Ovary (tissue), 3 donors: ENCODE results near the gene IGF2BP3.

Experiments
- EP300 ChIP-seq: sonication (generic); formaldehyde crosslinking; IDR thresholded peaks from one replicate; pipeline ENCODE4 v1.6.1; 2017; ENCODE audit warnings: antibody characterized with exemption
- POLR2A ChIP-seq: fragments of 450-650 bp; IDR thresholded peaks from one replicate; pipeline ENCODE4 v1.6.1; 2017; ENCODE audit warnings: antibody characterized with exemption, mild to moderate bottlenecking, moderate library complexity
- TF ChIP-seq, protein P1 (sequence below), 3 donors: fragments of 450-650 bp in 2 of 3; fragments of 200-600 bp in 1 of 3; IDR thresholded peaks; one replicate each; pipeline versions ENCODE4 v1.5.1 to v1.8.0; 2016 to 2022; ENCODE audit warnings: antibody characterized with exemption in 3 of 3, mild to moderate bottlenecking in 1 of 3
- donor health status: DM: no; HTN: no; CAD: no.

DNA sequence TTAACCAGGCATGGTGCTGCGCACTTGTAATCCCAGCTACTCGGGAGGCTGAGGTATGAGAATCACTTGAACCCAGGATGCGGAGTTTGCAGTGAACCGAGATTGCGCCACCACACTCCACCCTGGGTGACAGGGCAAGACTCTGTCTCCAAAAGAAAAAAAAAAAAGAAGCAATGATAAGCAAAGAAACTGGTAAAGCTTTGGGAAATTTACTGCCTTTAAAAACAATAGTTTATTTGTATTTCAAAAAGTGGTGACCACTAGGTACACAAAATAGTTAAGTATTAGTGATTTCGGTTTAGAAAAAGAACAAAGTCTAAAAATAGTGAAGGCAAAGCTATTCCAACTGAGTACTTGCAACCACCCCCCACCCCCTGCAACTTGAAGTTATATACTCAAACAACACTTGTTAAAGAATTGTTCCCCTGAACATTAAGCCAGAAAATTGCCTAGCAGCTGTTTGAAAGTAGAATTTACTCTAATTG, 133.4 kb downstream of the IGF2BP3 start:
- TF ChIP-seq, protein P1, sequence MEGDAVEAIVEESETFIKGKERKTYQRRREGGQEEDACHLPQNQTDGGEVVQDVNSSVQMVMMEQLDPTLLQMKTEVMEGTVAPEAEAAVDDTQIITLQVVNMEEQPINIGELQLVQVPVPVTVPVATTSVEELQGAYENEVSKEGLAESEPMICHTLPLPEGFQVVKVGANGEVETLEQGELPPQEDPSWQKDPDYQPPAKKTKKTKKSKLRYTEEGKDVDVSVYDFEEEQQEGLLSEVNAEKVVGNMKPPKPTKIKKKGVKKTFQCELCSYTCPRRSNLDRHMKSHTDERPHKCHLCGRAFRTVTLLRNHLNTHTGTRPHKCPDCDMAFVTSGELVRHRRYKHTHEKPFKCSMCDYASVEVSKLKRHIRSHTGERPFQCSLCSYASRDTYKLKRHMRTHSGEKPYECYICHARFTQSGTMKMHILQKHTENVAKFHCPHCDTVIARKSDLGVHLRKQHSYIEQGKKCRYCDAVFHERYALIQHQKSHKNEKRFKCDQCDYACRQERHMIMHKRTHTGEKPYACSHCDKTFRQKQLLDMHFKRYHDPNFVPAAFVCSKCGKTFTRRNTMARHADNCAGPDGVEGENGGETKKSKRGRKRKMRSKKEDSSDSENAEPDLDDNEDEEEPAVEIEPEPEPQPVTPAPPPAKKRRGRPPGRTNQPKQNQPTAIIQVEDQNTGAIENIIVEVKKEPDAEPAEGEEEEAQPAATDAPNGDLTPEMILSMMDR (IDR thresholded peaks at IDR 0.05): no peak
- TF ChIP-seq POLR2A (no peak), EP300 (no peak)
